Stimulated activated CD4-positive, alpha-beta T cell treated with anti-CD3 and anti-CD28 coated beads, Interleukin-15, amount 100 ng/mL, for 24 hours (primary cell): ENCODE measurements around the gene STARD5.
"Not testable (repeated sequence)": the region's sequence is repeated elsewhere in the genome, so short reads cannot be mapped to it uniquely, and the experiment has no call there.

Experiments used
- DNase-seq: peaks from one replicate; pipeline ENCODE4 v3.0.0-alpha.2; 2020

The STARD5 gene

DNA sequence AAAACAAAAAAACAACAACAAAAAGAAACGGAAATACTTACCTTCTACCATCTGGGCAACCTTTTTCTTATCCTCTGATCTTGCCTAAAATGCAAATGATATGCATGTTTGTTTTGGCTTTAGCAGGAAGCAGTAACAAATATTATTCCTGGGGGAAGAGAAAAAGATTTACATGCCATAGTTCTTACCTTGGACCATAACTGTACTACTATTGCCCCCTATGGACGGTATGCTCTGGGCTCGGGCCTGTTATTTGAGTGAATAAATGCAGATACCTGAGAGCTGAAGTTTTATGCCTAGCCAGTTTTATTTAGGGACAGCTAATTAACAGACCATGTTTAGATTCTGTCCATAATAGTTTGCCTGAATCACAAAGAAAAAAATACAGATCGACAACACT lies 12.6 kb upstream of the STARD5 start:
- peak; percentile 40 for DNase-seq

GRCh38 chr15:81335631-81336030 lies 11.7 kb upstream of the STARD5 start:
- no peak for DNase-seq

- DNase-seq, result no peak
Measured at GRCh38 chr15:81334768-81335435, 11.0 kb upstream of the STARD5 start.

DNA sequence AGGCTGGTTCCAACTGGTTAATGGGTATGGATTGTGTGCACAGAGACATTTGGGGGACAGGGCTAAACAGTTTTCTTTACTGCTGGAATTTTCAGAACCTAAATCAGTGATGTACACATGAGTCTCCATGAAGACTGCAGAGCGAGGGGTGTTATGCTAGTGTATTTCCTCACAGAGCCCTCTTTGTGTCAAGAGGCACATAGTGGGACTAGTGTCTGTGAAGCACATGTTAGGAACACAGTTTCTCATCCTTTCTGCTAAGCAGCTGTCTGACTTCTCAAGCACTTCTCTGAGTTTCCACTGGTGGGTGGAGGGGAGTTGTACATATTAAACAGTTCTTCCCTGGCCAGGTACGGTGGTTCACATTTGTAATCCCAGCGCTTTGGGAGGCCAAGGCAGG lies 9.4 kb upstream of the STARD5 start:
- DNase-seq, result no peak

GRCh38 chr15:81332326-81332725 lies 8.4 kb upstream of the STARD5 start:
- no peak for DNase-seq

GRCh38 chr15:81331600-81331999 lies 7.7 kb upstream of the STARD5 start:
- DNase-seq, result no peak

DNA sequence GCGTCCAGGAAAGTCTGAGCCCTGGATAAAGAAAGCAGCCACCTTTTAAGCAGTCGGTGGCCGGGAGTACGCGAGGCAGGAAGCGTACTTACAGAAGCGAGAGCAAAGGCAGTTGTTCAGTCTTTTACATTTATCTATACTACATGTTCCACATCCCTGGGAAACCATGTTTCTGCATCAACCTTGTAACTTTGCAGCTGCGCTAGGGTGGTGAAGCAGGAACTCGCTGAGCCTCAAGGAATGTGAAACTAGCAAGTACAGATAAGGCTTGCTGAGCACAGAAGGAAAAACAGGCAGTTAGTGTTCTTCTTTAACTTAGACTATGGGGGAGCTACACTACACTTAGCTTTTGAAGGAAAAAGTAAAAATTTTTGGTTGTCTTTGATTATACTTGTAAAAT lies 7.2 kb upstream of the STARD5 start:
- not testable (repeated sequence) for DNase-seq

DNA sequence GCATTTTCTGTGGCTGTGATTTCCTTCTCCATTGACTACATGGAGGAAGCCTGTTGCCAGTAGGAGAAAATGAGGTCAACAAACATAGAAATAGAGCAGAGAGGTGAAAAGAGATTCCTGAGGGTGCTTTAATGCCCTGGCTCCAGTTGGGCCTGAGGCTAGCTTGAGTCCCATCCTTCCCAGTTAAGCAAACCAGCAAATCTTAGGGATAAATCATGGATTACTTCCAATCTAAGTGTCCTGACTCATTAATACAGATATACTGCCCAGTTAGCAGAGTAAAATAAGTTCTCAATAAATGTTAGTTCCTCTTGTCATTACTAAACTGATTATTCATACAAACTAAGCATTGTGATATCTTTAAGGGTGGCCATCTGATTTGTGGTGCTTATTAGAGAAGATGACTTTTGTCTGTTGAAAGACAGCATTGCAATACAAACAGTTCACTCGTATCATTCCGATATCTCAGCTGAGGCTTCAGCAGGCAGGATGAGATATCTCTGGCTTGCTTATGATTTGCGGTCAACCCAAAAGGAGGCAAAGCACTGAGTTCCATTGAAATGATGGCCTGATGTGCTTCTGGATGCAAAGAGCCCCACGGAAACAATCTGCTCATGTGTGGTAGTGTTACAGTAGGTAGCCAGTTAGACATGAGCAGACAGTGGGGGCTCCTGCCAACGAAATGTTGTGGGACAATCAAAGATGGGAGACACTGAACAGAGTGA lies 6.6 kb upstream of the STARD5 start:
- DNase-seq, result no peak

DNA sequence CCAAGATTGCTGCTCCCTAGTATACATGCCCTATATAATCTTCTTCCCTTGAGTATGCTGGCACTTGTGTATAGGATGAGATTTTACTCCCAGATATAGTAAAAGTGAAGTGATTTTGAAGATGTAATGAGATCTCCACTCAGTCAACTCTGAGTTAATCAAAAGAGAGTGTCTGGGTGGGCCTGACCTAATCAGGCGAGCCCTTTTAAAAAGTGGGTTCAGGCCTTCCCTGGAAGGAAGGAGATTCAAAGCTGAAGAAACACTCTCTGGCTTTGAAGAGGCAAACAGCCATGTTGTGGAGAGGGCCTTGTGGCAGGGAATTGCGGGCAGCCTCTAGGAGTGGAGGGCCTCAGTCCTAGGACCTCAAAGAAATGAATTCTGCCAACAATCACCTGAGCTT lies 5.5 kb upstream of the STARD5 start:
- no peak for DNase-seq

DNA sequence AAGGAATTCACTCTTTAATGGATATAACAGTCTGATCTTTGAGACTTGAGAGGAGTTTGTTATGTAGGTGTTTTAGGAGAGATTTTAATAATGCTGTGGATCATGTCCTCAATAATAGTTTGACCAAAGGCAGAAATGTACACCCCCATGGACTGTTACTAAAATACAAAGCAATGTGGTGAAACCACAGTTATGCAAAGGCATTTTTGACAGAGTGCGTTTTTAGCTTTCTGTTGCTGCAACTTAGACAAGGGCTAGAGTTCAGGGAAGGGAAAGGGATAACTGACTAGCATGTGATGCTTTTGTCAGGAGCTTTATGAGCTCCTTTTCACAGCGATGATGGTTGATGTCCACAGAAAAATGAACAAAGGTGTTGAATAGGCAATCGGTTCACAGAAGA lies 3.6 kb upstream of the STARD5 start:
- no peak for DNase-seq

DNA sequence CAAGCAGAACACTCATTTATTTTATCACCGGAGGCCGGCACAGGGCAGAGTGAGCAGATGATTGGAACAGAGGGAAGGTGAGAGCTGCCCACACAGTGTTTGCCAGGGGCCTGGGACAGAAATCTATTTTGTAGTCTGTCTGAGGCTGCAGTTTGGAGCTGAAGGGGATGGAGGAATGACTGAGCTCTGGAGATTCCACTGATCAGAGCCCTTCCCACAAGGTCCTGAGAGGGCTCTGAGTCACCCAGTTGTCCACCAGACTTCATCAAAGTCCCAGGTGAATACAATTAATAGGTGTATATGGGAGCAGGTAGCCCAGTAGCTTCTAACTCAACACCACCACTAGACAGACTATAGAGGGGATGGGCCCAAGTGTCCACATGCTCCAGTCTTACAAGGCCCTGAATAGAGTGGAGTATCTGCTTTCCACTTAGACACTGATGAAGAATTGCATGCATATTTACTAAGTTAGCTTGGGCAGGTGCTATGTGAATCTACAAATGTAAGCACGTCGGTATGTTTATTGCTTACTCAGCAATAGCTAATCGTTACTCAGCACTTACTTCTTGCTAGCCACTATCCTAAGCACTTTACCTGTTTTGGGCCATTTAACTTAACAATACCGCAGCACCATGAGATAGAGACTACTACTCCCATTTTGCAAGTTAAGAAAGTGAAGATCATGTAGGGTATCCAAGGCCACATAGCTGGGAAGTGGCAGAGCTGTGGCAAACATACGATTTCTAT lies 2.7 kb upstream of the STARD5 start:
- no peak for DNase-seq

DNA sequence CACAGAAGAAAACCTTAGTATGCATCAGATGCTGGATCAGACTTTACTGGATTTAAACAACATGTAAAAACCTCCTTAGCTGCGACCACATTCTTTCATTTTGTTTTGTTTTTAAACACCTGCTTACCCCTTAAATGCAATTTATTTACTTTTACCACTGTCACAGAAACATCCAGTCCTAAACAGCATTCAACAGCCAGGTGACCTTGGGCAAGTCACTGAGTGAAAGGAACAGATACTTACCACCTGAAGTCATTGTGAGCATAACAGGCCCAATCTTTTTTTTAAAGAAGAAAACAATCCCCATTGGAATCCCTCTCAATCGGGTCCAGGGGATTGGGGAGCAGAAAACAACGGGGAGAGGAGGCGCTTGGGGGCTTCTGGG lies 390 bp downstream of the STARD5 start:
- DNase-seq, result no peak

GRCh38 chr15:81322676-81323253 lies 1.2 kb downstream of the STARD5 start:
- DNase-seq, result no peak

DNA sequence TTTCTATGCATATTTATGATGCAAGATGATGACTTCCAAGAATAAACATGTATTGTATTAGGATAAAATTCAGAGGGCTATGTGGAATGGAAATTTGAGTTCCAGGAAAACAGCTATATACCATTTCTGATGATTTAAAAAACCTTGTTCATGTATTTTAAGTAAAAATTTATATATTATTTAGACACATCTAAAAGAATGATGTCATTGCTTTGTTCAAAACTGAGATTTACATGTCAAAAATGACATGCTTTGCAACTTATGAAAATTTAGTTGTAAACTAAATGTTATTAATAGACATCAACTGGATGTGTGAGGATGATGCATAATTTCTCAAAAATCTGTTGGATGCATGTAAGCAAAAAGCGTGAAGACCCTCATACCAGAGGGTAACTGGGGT lies 2.3 kb downstream of the STARD5 start:
- no peak for DNase-seq

GRCh38 chr15:81317642-81318017 lies 6.3 kb downstream of the STARD5 start:
- no peak for DNase-seq

- no peak for DNase-seq
Measured at GRCh38 chr15:81316267-81316666, 7.7 kb downstream of the STARD5 start.

- DNase-seq, result no peak
Measured at GRCh38 chr15:81315452-81316175, 8.3 kb downstream of the STARD5 start.

DNA sequence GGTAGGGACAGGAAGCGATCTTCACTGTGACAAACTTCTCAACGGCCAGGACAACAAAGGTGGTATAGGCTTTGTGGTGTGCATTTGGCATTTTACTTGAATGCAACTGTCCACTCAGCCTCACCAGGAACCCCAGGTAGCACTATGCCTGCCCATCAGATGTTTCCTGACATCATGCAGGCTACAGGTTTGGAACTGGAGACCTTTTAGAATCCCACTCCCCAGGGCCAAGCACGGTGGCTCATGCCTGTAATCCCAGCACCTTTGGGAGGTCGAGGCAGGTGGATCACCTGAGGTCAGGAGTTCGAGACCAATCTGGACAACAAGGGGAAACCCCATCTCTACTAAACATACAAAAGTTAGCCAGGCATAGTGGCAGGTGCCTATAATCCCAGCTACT lies 9.6 kb downstream of the STARD5 start:
- no peak for DNase-seq

- no peak for DNase-seq
Measured at GRCh38 chr15:81313686-81314085, 10.3 kb downstream of the STARD5 start.

GRCh38 chr15:81312790-81313543 lies 11.0 kb downstream of the STARD5 start:
- DNase-seq, result no peak

DNA sequence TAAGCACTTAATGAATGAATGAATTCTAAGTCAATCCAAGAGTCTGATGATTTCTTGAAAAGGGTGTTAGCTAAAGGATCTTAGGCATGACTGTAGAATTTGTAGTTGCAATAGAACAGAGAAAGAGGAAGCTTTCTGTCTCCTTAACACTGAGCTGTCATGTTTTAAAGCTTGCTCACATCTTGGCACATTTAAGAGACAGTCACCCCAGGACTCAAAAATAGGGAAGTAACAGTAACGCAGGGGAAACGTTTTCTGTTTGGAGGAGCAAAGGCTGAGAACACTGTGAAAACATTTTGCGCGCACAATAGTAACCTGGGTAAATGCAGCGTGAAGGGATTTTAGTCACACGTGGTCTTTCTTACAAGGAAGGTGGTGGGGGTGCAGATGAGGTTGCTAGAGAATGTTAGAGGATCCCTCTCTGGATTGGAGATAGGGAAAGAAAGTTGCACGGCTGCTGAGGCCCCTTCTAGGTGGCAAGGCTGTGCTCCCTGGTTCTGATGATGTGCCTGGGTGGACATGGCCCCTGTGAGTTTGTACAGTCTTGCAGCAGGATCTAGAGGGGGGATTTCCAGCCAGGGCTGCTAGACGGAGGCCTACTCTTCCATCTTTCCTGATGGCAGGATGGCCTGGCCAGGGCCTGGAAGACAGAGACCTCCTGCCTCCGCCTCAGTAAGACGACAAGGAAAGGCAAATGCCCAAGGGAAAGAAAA lies 12.0 kb downstream of the STARD5 start:
- DNase-seq, result no peak

DNA sequence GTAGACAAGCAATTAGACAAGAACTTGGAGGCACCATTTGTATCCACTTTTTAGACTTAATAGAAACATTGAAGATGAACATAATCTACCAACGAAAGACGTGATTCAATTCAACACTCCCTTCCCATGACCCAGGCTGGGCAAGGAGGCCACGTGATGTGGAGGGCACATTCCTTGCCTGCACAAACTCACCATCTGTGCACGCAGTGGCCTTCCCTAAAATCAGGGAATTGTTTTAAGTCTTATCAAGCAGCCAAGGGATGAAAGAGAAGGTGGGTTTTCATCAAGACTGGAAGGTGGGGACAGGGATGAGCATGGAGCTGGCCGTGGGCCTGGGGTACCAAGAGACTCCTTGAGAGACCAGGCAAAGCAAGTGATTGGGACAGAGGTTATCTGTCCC lies 13.5 kb downstream of the STARD5 start:
- DNase-seq, result no peak
